Mesenteric fat pad (tissue), 1 donor: ENCODE results near the gene POMZP3. TPM values are rescaled to one million over a fixed set of nuclear protein-coding genes. Genes with fewer than 3 reads are reported as not detected.
"Not testable (repeated sequence)": the region's sequence is repeated elsewhere in the genome, so short reads cannot be mapped to it uniquely, and the experiment has no call there.

Experiments used
- DNase-seq: peaks from one replicate; pipeline ENCODE4 v3.0.0-alpha.2; 2020; ENCODE audit warnings: low spot score
- total RNA-seq: library from RNA; stranded (reverse); fragmentation: NEBNext Ultra II Directional; extraction: Animal tissue kit (Norgen Biotek cat#: 25700); gene quantifications from one replicate; pipeline ENCODE4 v1.2.1, GENCODE V29; 2021
- donor health status: DM: yes; HTN: yes; CAD: no.

Gene POMZP3
- total RNA-seq, 1 donor from 2014 or later: 9.8 TPM

- DNase-seq: not testable (repeated sequence)
These were observed 38.5 kb downstream of the POMZP3 start for GRCh38 chr7:76588586-76588985.

- not testable (repeated sequence) for DNase-seq
These were observed 40.3 kb downstream of the POMZP3 start for GRCh38 chr7:76586585-76587315.

GRCh38 chr7:76583636-76584281 is 43.3 kb downstream of the POMZP3 start:
- DNase-seq: not testable (repeated sequence)

- DNase-seq: not testable (repeated sequence)
These were observed 44.0 kb downstream of the POMZP3 start for GRCh38 chr7:76582848-76583631.

- not testable (repeated sequence) for DNase-seq
These were observed 51.0 kb downstream of the POMZP3 start for GRCh38 chr7:76575919-76576655.

- not testable (repeated sequence) for DNase-seq
These were observed 51.6 kb downstream of the POMZP3 start for GRCh38 chr7:76575431-76575830.

- not testable (repeated sequence) for DNase-seq
These were observed 54.8 kb downstream of the POMZP3 start for GRCh38 chr7:76572296-76572695.

- not testable (repeated sequence) for DNase-seq
These were observed 56.7 kb downstream of the POMZP3 start for GRCh38 chr7:76570324-76570775.

GRCh38 chr7:76568742-76569141 is 58.3 kb downstream of the POMZP3 start:
- not testable (repeated sequence) for DNase-seq

GRCh38 chr7:76567753-76568152 is 59.3 kb downstream of the POMZP3 start:
- not testable (repeated sequence) for DNase-seq

GRCh38 chr7:76567311-76567710 is 59.8 kb downstream of the POMZP3 start:
- not testable (repeated sequence) for DNase-seq

GRCh38 chr7:76565001-76565400 is 62.1 kb downstream of the POMZP3 start:
- not testable (repeated sequence) for DNase-seq

GRCh38 chr7:76561342-76561741 is 65.7 kb downstream of the POMZP3 start:
- DNase-seq: not testable (repeated sequence)

- DNase-seq: not testable (repeated sequence)
These were observed 66.9 kb downstream of the POMZP3 start for GRCh38 chr7:76560157-76560556.

Other genes with a start within 250 kb of the POMZP3 start
- gene SSC4D, start 217.6 kb downstream of the POMZP3 start, total RNA-seq: 3.7 TPM
- 0.87 TPM for gene ZP3, start 202.3 kb downstream of the POMZP3 start, total RNA-seq
- 35.0 TPM for gene DTX2, start 165.6 kb downstream of the POMZP3 start, total RNA-seq
- gene UPK3B, start 116.7 kb downstream of the POMZP3 start, total RNA-seq: 1.9 TPM
- gene SPDYE16, start 84.0 kb downstream of the POMZP3 start, total RNA-seq: not detected